H1 (cell line): Measurements from ENCODE around the gene ALG6.

ENCODE experiments used
- CHD2 ChIP-seq: IDR thresholded peaks from 2 replicates; pipeline ENCODE4 v1.6.1; 2012; ENCODE audit warnings: low read length, improper control_type of control experiment
- EGR1 ChIP-seq: IDR thresholded peaks from 2 replicates; pipeline ENCODE4 v1.6.1; 2011; ENCODE audit warnings: low read depth, low read length, borderline replicate concordance
- EP300 ChIP-seq, 2 experiments: IDR thresholded peaks; 1 replicate in 1 of 2; 2 replicates in 1 of 2; pipeline ENCODE4 v1.6.1; 2011 to 2012; ENCODE audit warnings: low read depth in 2 of 2, low read length in 2 of 2, mild to moderate bottlenecking in 2 of 2, borderline replicate concordance in 1 of 2, inconsistent platforms in 1 of 2, moderate library complexity in 1 of 2
- EZH2 ChIP-seq: fragments of 200-600 bp; sonication (generic); IDR thresholded peaks from 2 replicates; pipeline ENCODE4 v1.7.1; 2012; ENCODE audit warnings: low read depth, mild to moderate bottlenecking, moderate library complexity, low read length, inconsistent platforms; ENCODE audit not compliant: severe bottlenecking
- GABPA ChIP-seq: IDR thresholded peaks from 2 replicates; pipeline ENCODE4 v1.6.1; 2011; ENCODE audit warnings: mild to moderate bottlenecking, low read length, moderate library complexity, borderline replicate concordance; ENCODE audit not compliant: insufficient read depth
- GTF2F1 ChIP-seq: IDR thresholded peaks from 2 replicates; pipeline ENCODE4 v1.6.1; 2012; ENCODE audit warnings: low read depth, low read length, improper control_type of control experiment, borderline replicate concordance
- PHF8 ChIP-seq: fragments of 200-600 bp; sonication (generic); conservative IDR thresholded peaks from 2 replicates; pipeline ENCODE4 v1.7.1; 2012; ENCODE audit warnings: low read depth, mild to moderate bottlenecking, inconsistent platforms, low read length, moderate library complexity
- POLR2A ChIP-seq, 2 experiments: IDR thresholded peaks; 1 replicate in 1 of 2; 2 replicates in 1 of 2; pipeline ENCODE4 v1.6.1; 2011; ENCODE audit warnings: low read depth in 2 of 2, low read length in 2 of 2, mild to moderate bottlenecking in 2 of 2; ENCODE audit errors: control extremely low read depth in 1 of 2
- RAD21 ChIP-seq, 2 experiments: IDR thresholded peaks in 1 of 2; conservative IDR thresholded peaks in 1 of 2; 2 replicates each; pipeline ENCODE4 v1.6.1; 2011; ENCODE audit warnings: low read depth in 2 of 2, low read length in 2 of 2, improper control_type of control experiment in 1 of 2, inconsistent platforms in 1 of 2, mild to moderate bottlenecking in 1 of 2, moderate library complexity in 1 of 2
- SRF ChIP-seq: IDR thresholded peaks from 2 replicates; pipeline ENCODE4 v1.6.1; 2011; ENCODE audit warnings: mild to moderate bottlenecking, low read depth, low read length, moderate library complexity
- YY1 ChIP-seq: IDR thresholded peaks from 2 replicates; pipeline ENCODE4 v1.6.1; 2011; ENCODE audit warnings: low read depth, mild to moderate bottlenecking, low read length
- ZNF274 ChIP-seq: IDR thresholded peaks from 2 replicates; pipeline ENCODE4 v1.7.0; 2012; ENCODE audit warnings: low read length, borderline replicate concordance; ENCODE audit errors: extremely low read depth
- TF ChIP-seq, protein P1 (sequence below), 3 experiments: IDR thresholded peaks; 1 replicate in 2 of 3; 2 replicates in 1 of 3; pipeline versions ENCODE4 v1.5.1 to v1.6.1; 2011; ENCODE audit warnings: low read length in 3 of 3, mild to moderate bottlenecking in 3 of 3, inconsistent platforms in 2 of 3, low read depth in 1 of 3, moderate library complexity in 1 of 3; ENCODE audit not compliant: insufficient read depth in 1 of 3; ENCODE audit errors: control extremely low read depth in 1 of 3
- TF ChIP-seq, protein P2 (sequence below): IDR thresholded peaks from 2 replicates; pipeline ENCODE4 v1.6.1; 2012; ENCODE audit warnings: inconsistent platforms

DNA sequence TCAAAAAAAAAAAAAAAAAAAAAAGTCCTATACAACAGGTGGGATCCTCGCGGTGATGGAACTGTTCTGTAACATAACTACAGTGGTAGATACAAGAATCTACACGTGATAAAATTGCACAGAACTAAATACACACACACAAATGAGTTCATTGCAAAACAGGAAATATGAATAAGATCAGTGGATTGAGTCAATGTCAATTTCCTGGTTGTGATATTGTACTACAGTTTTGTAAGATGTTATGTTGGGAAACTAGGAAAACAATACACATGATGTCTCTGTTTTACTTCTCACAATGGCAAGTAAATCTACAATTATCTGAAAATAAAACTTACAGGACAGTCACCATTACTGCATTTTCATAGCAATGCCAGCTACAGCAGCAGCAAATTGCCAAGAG lies 95.8 kb downstream of the ALG6 start:
- TF ChIP-seq EP300 (IDR thresholded peaks at IDR 0.05; ENCODE audit: borderline replicate concordance in 1 of 2, low read depth in 2 of 2, low read length in 2 of 2) (no peak), YY1 (no peak), EZH2 (no peak), GABPA (no peak), PHF8 (no peak), CHD2 (no peak), GTF2F1 (no peak), EGR1 (no peak), RAD21 (IDR thresholded peaks at IDR 0.05 in 1 of 2, conservative IDR thresholded peaks at IDR 0.05 in 1 of 2; ENCODE audit: low read depth in 2 of 2, low read length in 2 of 2) (no peak), POLR2A (IDR thresholded peaks at IDR 0.05; ENCODE audit: control extremely low read depth in 1 of 2, low read depth in 2 of 2, low read length in 2 of 2) (no peak), ZNF274 (no peak), SRF (no peak)
- TF ChIP-seq, protein P1, sequence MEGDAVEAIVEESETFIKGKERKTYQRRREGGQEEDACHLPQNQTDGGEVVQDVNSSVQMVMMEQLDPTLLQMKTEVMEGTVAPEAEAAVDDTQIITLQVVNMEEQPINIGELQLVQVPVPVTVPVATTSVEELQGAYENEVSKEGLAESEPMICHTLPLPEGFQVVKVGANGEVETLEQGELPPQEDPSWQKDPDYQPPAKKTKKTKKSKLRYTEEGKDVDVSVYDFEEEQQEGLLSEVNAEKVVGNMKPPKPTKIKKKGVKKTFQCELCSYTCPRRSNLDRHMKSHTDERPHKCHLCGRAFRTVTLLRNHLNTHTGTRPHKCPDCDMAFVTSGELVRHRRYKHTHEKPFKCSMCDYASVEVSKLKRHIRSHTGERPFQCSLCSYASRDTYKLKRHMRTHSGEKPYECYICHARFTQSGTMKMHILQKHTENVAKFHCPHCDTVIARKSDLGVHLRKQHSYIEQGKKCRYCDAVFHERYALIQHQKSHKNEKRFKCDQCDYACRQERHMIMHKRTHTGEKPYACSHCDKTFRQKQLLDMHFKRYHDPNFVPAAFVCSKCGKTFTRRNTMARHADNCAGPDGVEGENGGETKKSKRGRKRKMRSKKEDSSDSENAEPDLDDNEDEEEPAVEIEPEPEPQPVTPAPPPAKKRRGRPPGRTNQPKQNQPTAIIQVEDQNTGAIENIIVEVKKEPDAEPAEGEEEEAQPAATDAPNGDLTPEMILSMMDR (IDR thresholded peaks at IDR 0.05; ENCODE audit: control extremely low read depth in 1 of 3, insufficient read depth in 1 of 3, low read depth in 1 of 3, low read length in 3 of 3) = no peak
- TF ChIP-seq, protein P2, sequence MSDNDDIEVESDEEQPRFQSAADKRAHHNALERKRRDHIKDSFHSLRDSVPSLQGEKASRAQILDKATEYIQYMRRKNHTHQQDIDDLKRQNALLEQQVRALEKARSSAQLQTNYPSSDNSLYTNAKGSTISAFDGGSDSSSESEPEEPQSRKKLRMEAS = no peak
